GM19328 (cell line): ENCODE results near the gene SIGLEC5.

Experiments
- ATAC-seq: cut with Tn5 transposase; IDR thresholded peaks from one replicate; pipeline ENCODE4 v1.9.1; 2021; ENCODE audit warnings: mild to moderate bottlenecking, moderate library complexity; ENCODE audit not compliant: unreplicated experiment

The SIGLEC5 gene

DNA sequence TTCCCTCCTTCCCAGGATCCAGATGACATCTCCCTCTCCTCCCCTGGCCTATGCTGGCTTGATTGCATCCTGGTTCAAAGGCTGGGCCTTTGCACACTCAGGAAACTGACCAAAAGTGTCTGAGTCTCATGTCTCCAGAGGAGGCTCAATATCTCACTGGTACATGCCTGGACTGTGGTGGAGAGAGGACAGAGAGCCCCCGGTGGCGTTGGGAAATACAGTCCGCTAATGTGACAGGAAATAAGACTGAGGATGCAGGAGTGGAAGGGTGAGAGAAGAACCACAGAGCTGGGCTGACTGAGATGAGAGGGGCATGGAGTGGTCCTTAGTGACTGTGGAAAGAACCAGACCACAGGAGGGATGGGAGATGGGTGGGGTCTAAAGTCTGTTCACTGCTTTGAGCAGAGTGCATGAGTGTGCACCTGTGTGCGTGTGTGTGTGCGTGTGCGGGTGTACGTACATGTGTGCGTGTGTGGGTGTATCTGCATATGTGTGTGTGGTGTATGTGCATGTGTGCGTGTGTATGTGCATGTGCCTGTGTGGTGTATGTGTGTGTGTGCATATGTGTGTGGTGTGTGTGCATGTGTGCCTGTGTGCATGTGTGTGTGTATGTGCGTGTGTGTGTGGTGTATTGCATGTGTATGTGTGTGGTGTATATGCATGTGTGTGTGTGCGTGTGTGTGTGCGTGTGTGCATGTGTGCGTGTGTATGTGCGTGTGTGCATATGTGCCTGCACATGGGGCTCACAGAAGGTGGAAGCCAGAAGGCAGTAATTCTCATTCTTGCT lies 1.9 kb downstream of the SIGLEC5 start:
- ATAC-seq: no peak

DNA sequence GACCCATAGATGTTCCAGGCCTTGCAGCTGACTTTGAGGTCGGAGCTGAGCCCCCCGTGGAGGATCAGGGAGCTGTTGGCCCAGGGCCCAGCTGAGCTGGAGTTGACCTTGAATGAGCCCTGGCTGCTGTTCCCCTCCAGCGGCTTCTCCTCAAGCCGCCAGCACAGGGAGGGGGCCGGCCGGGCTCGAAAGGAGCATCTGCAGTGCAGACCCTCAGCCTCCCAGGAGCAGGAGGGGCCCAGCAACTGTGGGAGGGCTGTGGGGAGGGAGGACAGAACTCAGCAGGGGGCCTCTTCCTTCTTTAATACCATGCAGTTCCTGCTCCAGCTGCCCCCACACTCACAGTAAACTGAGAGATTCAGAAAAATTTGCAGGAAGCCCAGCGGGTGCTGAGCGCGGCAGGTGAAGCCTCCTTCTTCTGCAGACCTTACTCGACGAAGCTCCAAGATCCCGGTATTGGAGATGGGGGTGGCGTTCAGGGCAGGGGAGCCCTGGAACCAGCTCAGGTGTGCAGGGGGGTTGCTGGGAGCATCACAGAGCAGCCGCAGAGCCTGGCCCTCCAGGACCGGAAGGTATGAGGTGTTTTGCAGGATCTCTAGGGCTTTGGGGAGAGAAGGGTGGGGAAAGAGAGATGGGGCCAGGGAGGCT lies 2.6 kb downstream of the SIGLEC5 start:
- no peak for ATAC-seq

- no peak for ATAC-seq
Measured at GRCh38 chr19:51626675-51627074, 3.5 kb downstream of the SIGLEC5 start.

GRCh38 chr19:51621178-51621577 lies 9.0 kb downstream of the SIGLEC5 start:
- no peak for ATAC-seq

- no peak for ATAC-seq
Measured at GRCh38 chr19:51615991-51616390, 14.2 kb downstream of the SIGLEC5 start.

GRCh38 chr19:51614789-51615188 lies 15.4 kb downstream of the SIGLEC5 start:
- ATAC-seq: no peak

- no peak for ATAC-seq
Measured at GRCh38 chr19:51610576-51610975, 19.6 kb downstream of the SIGLEC5 start.

- ATAC-seq: no peak
Measured at GRCh38 chr19:51607920-51608562, 22.2 kb downstream of the SIGLEC5 start.

GRCh38 chr19:51607077-51607476 lies 23.1 kb downstream of the SIGLEC5 start:
- peak; percentile 93 for ATAC-seq

DNA sequence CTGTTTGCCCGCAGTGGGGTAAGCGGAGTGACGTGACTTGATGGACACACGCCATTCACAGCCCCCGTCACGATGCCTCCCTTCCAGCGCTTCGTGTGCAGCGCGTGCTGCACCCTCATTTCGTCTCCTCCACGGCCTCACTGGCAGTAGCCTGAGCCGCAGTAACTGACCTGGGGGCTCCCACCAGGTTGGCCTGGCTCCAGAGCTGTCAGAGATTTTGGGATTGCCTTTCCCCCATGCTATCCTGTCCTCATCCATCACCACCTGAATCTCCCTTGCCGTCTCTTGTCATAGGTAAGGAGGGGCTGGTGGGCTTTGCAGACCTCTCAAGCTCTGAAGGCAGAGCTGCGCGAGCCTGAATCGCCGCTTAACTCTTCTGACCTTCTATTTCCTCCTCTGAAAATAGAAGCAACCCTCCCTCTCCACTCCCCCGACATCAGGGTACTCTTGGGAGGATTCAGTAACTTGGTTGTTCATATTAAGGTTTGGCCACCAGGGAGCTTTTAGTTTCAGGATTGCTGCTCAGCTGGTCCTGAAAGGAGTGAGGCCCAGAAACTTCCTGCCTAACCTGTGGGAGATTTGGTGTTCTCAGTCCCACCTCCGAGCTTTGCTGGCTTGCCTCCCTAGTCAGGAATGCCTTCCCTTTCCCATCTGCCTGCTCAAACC lies 27.9 kb downstream of the SIGLEC5 start:
- no peak for ATAC-seq

DNA sequence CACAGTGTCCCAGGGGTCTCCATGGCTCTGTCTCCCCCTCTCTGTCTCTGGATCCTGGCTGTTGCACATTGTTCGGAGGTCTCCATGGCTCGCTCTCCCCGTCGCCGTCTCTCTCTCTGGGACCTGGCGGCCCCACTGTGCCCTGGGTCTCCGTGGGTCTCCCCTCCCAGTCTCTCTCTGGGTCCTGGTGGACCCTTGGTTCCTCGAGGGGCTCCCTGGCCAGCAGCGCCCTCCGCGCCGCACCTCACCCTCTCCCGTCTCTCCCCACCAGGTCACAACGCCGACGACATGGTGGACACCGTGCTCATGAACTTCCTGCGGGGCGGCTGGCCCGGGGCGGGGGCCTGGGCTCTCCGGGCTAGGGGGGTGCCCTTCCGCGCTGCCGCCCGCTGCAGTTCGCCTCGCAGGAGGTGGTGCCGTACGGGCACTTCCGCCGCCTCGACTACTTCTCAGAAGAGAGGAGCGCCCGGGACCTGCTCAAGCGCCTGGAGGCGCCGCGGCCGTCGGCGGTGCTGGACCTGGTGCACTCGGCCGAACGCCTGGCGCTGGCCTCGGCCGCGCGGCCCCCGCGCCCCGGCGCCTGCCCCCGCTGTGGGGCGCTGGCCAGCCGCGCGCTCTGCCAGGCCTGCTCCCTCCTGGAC lies 29.1 kb downstream of the SIGLEC5 start:
- ATAC-seq: no peak

DNA sequence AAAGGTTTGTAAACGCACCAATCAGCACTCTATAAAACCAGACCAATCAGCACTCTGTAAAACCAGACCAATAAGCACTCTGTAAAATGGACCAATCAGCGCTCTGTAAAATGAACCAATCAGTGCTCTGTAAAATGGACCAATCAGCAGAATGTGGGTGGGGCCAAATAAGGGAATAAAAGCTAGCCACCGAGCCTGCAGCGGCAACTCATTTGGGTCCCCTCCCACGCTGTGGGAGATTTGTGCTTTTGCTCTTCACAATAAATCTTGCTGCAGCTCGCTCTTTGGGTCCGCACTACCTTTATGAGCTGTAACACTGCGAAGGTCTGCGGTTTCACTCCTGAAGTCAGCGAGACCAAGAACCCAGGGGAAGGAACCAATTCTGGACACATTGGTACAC lies 31.1 kb downstream of the SIGLEC5 start:
- no peak for ATAC-seq

DNA sequence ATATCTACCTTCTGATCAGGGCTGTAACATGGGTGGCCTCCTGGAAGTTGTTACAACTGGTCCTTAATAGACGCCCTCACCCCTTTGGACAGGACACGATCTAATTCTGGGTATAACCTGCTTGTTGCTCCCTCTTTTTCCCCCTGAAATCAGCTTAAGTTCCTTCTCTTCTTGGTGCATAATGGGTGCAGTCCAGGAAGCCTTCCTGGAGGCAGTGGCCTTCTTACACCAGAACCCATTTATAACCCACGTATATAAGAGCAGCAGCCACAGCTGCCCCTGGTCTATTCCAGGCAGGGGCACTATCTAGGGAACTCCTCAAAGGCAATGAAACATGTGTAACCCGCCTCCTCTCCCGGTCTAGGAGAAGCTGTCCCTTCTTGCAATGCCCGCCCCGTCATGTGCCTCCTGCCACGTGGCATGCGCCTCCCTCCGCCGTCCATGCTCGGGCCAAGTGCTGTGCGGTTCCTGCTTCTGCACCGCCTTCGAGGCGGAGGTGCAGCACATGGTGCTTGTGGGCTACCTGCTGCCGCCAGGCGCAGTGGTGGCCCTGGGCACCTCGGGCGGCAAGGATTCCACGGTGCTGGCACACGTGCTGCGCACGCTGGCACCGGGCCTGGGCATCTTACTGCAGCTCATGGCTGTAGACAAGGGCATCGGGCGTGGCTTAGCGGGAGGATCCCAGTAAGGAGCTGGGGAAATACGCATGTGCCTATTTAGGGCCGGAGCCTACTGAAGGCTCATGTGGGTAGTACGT lies 31.9 kb downstream of the SIGLEC5 start:
- ATAC-seq: no peak

DNA sequence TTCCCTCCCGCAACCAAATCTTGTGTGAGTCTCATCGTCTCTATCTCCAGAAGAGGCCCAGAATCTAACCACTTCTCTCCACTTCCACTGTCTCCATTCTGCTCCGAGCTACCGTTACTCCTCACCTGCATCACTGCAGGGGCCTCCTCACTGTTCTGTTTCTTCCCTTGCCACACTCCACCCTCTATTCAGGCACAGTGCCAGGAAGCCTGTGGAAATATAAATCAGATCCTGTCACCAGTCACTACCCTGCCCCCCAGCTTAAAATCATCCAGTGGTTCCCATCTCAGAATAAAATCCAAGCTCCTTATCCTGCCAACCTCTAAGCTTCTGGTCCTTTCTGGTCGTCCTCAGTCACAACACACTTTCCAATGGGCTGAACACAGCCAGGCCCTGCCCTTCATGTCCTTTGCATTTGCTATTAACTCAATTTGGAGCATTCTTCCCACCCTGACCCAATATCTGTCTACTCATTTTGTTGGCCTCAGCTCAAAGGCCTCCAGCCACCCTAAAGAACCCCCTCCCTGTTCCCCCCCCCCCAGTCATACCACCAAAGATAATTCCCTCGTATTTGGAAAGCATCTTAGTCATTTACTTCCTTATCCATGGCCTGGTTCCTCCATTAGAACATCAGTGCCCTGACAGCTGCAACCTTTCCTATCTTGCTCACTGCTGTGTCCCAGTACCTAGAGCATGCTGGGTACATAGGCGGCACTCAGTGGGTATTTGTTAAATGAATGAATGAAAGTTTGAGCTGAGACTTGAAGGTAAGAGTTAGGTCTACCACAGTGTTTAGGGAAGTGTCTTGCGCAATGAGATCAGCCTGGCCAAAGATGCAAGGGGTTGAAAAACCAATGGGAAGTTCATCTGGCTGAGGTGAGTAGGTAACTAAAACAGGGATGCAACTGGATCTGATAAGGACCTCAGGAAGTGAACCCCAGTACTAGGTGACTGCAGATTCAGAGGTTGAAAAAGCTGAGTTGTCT lies 34.7 kb downstream of the SIGLEC5 start:
- ATAC-seq: no peak

DNA sequence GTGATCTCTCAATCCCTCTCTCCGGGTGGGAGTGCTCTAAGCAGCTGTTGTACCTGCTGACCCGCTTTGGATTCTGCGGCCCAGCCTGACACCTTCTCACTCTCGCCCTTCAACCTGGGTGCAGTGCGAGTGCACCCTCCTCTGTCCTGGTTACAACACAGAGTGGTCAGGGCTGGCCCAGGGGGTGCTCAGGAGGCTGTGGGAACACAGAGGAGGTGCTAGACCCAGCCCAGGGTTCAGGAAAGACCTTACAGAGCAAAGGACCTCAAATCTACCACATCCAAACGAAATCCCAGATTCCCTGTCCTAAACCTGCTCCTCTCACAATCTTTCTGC lies 35.5 kb downstream of the SIGLEC5 start:
- ATAC-seq: no peak

DNA sequence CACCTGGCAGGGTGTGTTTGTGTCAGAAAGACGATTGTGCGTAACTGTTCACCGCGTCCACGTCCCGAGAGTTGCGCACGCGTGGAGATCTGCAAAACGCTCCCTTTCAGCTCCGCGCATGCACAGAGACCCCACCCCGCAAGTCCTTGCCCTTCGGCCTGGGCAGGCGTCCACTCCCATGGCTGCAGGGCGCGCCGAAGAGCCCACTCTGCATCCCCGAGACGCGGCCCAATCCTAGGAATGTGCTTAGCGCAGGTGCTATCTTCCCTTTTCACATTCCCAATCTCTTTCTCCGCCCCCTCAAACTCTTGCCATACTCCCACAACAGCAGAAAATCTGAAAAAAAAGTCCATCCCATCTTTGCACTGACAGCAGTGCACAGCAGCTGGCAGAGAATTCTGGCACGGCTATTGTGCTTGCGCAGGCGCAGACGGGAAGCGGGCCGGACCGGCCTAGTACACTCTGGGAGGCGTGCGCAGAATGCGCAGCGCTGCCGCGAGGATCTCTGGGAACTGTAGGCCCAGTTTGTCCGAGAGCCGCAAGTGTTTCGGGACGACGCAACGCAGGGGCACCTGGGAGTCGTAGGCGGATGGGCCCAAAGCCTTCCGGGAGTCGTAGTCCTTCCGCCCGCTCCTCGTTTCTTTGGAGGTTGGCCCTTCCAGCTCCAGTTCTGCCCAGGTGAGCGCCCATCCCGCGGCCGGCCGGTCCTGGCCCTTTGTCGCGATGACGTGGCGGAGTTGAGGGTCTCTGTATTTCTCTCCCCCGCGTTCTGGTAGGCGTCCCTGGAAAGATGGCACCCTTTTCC lies 36.0 kb downstream of the SIGLEC5 start:
- ATAC-seq: peak; percentile 96

DNA sequence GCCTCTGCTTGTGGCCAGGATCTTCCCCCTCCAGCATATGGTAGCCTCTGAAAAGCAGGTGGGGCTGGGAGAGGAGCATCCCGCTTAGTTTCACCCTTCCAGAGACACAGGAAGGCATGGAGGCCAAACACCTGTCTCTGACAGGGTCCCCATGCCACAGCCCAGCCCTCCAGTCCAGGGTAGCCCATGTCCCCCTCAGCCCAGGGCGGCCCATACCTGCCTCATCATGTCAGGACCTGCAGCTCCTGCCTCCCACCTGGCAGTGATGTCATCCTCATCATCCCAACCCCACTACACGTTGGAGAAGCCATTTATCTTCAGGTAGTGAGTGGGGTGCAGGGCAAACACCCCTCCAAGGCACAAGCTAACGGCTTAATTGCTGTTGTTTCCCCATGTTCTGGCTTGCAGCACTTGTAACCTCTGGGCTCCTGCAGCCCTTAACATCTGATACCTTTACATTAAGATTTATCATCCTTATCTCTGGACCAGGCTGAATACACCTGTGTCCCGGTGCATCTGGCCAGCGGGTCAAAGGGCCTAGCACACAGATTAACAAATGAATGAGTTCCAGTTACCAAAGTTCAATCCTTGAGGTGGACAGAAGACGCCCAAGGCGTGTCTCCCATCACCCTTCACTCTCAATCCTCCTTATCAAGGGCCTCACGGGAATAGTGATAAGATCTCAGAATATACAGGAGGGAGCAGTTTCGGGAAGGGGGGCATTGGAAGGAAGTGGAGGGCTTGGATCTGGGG lies 36.9 kb downstream of the SIGLEC5 start:
- ATAC-seq: no peak

DNA sequence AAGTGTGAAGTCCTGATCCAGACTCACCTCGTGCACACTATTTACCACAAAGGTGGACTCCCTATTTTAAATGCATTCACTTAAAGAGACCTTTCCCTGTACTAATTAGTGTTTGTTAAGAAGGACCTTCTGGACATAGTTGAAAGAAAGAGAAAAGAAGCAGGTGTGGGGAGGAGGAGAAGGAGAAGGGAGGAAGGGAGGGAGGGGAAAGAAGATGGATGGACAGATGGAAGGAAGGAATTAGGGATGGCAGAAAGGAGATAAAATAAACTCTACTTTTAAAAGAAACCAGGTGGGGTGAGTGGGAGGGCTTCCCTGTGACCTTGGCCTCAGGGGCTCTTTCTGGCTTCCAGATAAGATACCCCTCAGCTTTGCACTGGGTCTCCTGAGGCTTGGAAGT lies 37.7 kb downstream of the SIGLEC5 start:
- no peak for ATAC-seq
